Measurements from ENCODE around the gene PHACTR3.

PHACTR3 gene

GRCh38 chr20:59829786-59830664 is 225.7 kb downstream of the PHACTR3 start:
- Histone ChIP-seq H3K36me3 (ENCODE audit: control insufficient read depth, insufficient read depth, low read length) (no peaks in the 10 kb centered on the region), H3K9me3 (ENCODE audit: control insufficient read depth, low read length) (no peaks in the 10 kb centered on the region), H3K27me3 (ENCODE audit: control insufficient read depth, insufficient read depth, low read length) (no peaks in the 10 kb centered on the region), H3K4me1 (ENCODE audit: control insufficient read depth, insufficient read depth, low read length) (no peaks in the 10 kb centered on the region), H3K4me3 (ENCODE audit: low read length) (no peak overlapping the region), H3K9ac (ENCODE audit: low read length) (no peak overlapping the region)

- H3K36me3 ChIP-seq (ENCODE audit: control insufficient read depth, insufficient read depth, low read length) = no peaks in the 10 kb centered on the region
- no peak overlapping the region for H3K4me3 ChIP-seq (ENCODE audit: low read length)
- no peaks in the 10 kb centered on the region for H3K4me1 ChIP-seq (ENCODE audit: control insufficient read depth, insufficient read depth, low read length)
- H3K9ac ChIP-seq (ENCODE audit: low read length) = no peak overlapping the region
- H3K27me3 ChIP-seq (ENCODE audit: control insufficient read depth, insufficient read depth, low read length) = no peaks in the 10 kb centered on the region
- no peaks in the 10 kb centered on the region for H3K9me3 ChIP-seq (ENCODE audit: control insufficient read depth, low read length)
Measured at GRCh38 chr20:59830665-59831023, 226.3 kb downstream of the PHACTR3 start.

- H3K4me3 ChIP-seq (ENCODE audit: low read length) = no peak overlapping the region
- peaks cover 5% of the 10 kb centered on the region for H3K27me3 ChIP-seq (ENCODE audit: control insufficient read depth, insufficient read depth, low read length)
- no peak overlapping the region for H3K9ac ChIP-seq (ENCODE audit: low read length)
- H3K9me3 ChIP-seq (ENCODE audit: control insufficient read depth, low read length) = no peaks in the 10 kb centered on the region
- no peaks in the 10 kb centered on the region for H3K36me3 ChIP-seq (ENCODE audit: control insufficient read depth, insufficient read depth, low read length)
- peaks cover 5% of the 10 kb centered on the region for H3K4me1 ChIP-seq (ENCODE audit: control insufficient read depth, insufficient read depth, low read length)
Measured at GRCh38 chr20:59831024-59831915, 226.9 kb downstream of the PHACTR3 start.

- H3K36me3 ChIP-seq (ENCODE audit: control insufficient read depth, insufficient read depth, low read length) = no peaks in the 10 kb centered on the region
- no peak overlapping the region for H3K9ac ChIP-seq (ENCODE audit: low read length)
- no peaks in the 10 kb centered on the region for H3K9me3 ChIP-seq (ENCODE audit: control insufficient read depth, low read length)
- H3K4me1 ChIP-seq (ENCODE audit: control insufficient read depth, insufficient read depth, low read length) = peaks cover 6% of the 10 kb centered on the region
- peaks cover 9% of the 10 kb centered on the region for H3K27me3 ChIP-seq (ENCODE audit: control insufficient read depth, insufficient read depth, low read length)
- no peak overlapping the region for H3K4me3 ChIP-seq (ENCODE audit: low read length)
Measured at GRCh38 chr20:59831916-59832270, 227.6 kb downstream of the PHACTR3 start.

- Histone ChIP-seq H3K4me1 (ENCODE audit: control insufficient read depth, insufficient read depth, low read length) (peaks cover 6% of the 10 kb centered on the region), H3K9me3 (ENCODE audit: control insufficient read depth, low read length) (no peaks in the 10 kb centered on the region)
Measured at GRCh38 chr20:59832406-59833363, 228.3 kb downstream of the PHACTR3 start.

DNA sequence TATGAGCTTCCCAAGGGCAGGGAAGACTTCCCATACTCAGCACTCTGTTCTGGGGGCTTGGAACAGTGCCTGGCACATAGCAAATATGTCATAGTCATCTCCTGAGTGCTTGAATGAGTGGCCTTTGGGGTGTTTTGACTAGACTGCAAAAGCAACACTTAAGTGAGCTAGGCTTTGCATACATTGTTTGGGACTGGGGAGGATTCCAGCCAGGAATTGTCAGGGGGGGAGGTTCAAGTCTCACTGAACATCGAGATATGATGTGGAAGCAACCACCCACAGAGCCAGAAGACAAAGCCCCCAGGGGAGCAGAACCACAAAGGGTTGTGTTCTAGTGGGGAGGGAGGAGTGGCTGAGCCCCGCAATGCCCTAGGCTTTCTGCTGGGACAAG is 230.7 kb downstream of the PHACTR3 start:
- peaks cover 16% of the 10 kb centered on the region for H3K27me3 ChIP-seq (ENCODE audit: control insufficient read depth, insufficient read depth, low read length)
- no peaks in the 10 kb centered on the region for H3K36me3 ChIP-seq (ENCODE audit: control insufficient read depth, insufficient read depth, low read length)
- no peak overlapping the region for H3K4me3 ChIP-seq (ENCODE audit: low read length)
- peaks cover 6% of the 10 kb centered on the region for H3K4me1 ChIP-seq (ENCODE audit: control insufficient read depth, insufficient read depth, low read length)
- H3K9me3 ChIP-seq (ENCODE audit: control insufficient read depth, low read length) = no peaks in the 10 kb centered on the region
- no peak overlapping the region for H3K9ac ChIP-seq (ENCODE audit: low read length)

More at GRCh38 chr20:59832406-59833363, 228.3 kb downstream of the PHACTR3 start:
- peaks cover 16% of the 10 kb centered on the region for H3K27me3 ChIP-seq (ENCODE audit: control insufficient read depth, insufficient read depth, low read length)
- no peak overlapping the region for H3K4me3 ChIP-seq (ENCODE audit: low read length)
- no peak overlapping the region for H3K9ac ChIP-seq (ENCODE audit: low read length)
- no peaks in the 10 kb centered on the region for H3K36me3 ChIP-seq (ENCODE audit: control insufficient read depth, insufficient read depth, low read length)

DNA sequence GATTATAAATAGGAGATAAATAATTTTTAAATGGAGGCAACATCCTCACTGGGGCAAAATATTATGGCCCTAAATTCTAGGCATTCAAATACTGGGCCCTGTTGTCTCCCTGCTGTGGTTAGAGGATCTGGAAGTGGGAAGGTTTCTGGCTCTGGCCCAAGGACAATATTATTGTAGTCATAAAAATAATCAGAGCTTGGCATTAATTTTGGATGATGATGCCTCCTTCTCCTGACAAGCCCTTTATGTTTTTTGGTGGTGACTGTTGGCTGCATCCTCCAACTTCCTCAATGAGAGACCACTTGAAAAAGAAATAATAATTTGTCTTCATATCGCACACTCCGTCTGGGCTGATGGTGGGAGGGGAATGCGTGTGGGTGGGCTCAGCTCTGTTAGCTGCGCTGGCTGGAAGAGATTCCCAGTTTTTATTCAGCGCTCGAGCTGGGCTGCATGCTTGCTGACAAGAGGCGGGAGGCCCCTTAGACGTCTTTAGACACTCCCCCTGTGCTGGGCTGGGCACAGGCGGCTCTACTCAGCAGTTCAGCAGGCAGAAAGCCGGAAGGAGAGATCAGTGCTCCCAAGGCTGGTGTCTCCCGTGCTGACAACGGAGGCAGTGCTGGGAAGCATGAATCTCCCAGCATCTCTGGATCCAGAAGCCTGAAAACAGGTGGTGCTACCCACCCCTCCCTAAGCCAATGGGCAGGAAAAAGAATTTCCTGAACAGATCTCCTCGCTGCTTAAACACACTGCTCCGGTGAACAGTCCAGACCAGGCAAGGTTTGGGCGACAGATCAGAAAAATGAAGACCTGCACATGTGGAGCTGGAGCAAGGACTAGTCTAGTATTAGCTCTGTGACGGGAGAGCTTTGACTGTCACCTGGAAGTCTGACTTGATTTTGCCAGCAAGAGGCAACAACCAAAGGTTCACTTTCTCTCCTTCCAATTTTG is 231.4 kb downstream of the PHACTR3 start:
- no peak overlapping the region for H3K4me3 ChIP-seq (ENCODE audit: low read length)
- peaks cover 6% of the 10 kb centered on the region for H3K4me1 ChIP-seq (ENCODE audit: control insufficient read depth, insufficient read depth, low read length)
- peaks cover 16% of the 10 kb centered on the region for H3K27me3 ChIP-seq (ENCODE audit: control insufficient read depth, insufficient read depth, low read length)
- H3K36me3 ChIP-seq (ENCODE audit: control insufficient read depth, insufficient read depth, low read length) = no peaks in the 10 kb centered on the region
- H3K9ac ChIP-seq (ENCODE audit: low read length) = no peak overlapping the region
- H3K9me3 ChIP-seq (ENCODE audit: control insufficient read depth, low read length) = no peaks in the 10 kb centered on the region

DNA sequence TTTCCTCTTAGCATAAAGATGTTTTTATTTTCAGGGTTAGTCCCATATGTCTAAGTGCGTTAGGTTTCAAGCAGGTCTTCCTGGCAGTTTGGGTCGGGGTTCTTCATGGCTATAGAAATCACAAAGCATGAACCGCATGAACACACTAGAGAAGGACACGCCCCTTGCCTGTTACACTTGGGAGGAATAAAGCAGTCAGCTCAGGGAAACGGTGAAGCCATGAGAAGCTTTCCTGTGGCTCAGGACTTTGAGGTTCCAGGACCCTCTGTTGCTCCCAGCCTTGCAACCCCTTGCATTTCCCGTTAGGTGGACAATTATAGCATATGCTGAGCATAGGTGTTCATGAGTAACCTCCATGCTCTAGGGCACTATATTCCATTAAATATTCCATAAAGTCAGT is 232.4 kb downstream of the PHACTR3 start:
- H3K4me3 ChIP-seq (ENCODE audit: low read length) = no peak overlapping the region
- no peak overlapping the region for H3K9ac ChIP-seq (ENCODE audit: low read length)
- no peaks in the 10 kb centered on the region for H3K9me3 ChIP-seq (ENCODE audit: control insufficient read depth, low read length)
- H3K36me3 ChIP-seq (ENCODE audit: control insufficient read depth, insufficient read depth, low read length) = no peaks in the 10 kb centered on the region
- H3K4me1 ChIP-seq (ENCODE audit: control insufficient read depth, insufficient read depth, low read length) = peaks cover 6% of the 10 kb centered on the region
- peaks cover 16% of the 10 kb centered on the region for H3K27me3 ChIP-seq (ENCODE audit: control insufficient read depth, insufficient read depth, low read length)

GRCh38 chr20:59837623-59838394 is 233.5 kb downstream of the PHACTR3 start:
- no peak overlapping the region for H3K4me3 ChIP-seq (ENCODE audit: low read length)
- H3K9ac ChIP-seq (ENCODE audit: low read length) = no peak overlapping the region
- no peaks in the 10 kb centered on the region for H3K9me3 ChIP-seq (ENCODE audit: control insufficient read depth, low read length)
- H3K36me3 ChIP-seq (ENCODE audit: control insufficient read depth, insufficient read depth, low read length) = no peaks in the 10 kb centered on the region
- H3K27me3 ChIP-seq (ENCODE audit: control insufficient read depth, insufficient read depth, low read length) = peaks cover 16% of the 10 kb centered on the region
- peaks cover 6% of the 10 kb centered on the region for H3K4me1 ChIP-seq (ENCODE audit: control insufficient read depth, insufficient read depth, low read length)

GRCh38 chr20:59839400-59839799 is 235.1 kb downstream of the PHACTR3 start:
- H3K9me3 ChIP-seq (ENCODE audit: control insufficient read depth, low read length) = no peaks in the 10 kb centered on the region
- peaks cover 16% of the 10 kb centered on the region for H3K27me3 ChIP-seq (ENCODE audit: control insufficient read depth, insufficient read depth, low read length)
- no peak overlapping the region for H3K4me3 ChIP-seq (ENCODE audit: low read length)
- no peak overlapping the region for H3K9ac ChIP-seq (ENCODE audit: low read length)
- H3K4me1 ChIP-seq (ENCODE audit: control insufficient read depth, insufficient read depth, low read length) = peaks cover 6% of the 10 kb centered on the region
- no peaks in the 10 kb centered on the region for H3K36me3 ChIP-seq (ENCODE audit: control insufficient read depth, insufficient read depth, low read length)

Data from mucosa of stomach (tissue), 1 donor.